ENCODE results near the gene VGF.
"Not testable (repeated sequence)": the region's sequence is repeated elsewhere in the genome, so short reads cannot be mapped to it uniquely, and the experiment has no call there.

The VGF gene

DNA sequence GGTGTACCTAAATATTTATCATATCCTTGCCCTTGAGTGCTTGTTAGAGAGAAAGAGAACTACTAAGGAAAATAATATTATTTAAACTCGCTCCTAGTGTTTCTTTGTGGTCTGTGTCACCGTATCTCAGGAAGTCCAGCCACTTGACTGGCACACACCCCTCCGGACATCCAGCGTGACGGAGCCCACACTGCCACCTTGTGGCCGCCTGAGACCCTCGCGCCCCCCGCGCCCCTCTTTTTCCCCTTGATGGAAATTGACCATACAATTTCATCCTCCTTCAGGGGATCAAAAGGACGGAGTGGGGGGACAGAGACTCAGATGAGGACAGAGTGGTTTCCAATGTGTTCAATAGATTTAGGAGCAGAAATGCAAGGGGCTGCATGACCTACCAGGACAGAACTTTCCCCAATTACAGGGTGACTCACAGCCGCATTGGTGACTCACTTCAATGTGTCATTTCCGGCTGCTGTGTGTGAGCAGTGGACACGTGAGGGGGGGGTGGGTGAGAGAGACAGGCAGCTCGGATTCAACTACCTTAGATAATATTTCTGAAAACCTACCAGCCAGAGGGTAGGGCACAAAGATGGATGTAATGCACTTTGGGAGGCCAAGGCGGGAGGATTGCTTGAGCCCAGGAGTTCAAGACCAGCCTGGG is 27.0 kb downstream of the VGF start:
- peak; percentile 49 for DNase-seq (ENCODE audit: low spot score)

GRCh38 chr7:101137651-101138212 is 27.6 kb downstream of the VGF start:
- DNase-seq (ENCODE audit: low spot score), result no peak

DNA sequence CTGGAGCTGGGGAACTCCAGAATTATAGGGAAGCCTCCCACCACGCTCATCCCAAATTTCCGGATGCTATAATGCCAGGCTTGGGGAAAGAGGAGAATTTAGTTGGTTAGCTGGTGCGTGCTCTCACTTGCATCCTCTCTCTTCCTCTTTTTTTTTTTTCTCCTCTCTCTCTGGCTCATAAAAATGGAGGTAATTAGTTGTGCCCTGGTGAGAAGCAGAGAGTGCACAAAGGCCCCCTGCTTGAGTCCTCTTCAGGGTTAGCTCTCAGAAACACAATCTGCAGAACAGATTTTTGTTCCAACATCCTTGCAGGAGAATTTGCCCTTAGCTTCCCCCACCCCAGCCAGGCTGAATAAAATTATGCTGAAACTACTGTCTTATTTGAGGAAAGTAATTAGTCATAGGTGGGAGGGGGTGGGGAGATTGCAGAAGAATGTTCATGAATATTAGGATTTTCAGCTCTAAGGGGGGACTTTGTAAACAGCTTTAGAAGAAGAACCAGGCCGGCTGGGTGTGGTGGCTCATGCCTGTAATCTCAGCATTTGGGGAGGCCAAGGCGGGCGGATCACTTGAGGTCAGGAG is 30.9 kb downstream of the VGF start:
- no peak for DNase-seq (ENCODE audit: low spot score)

- DNase-seq (ENCODE audit: low spot score), result no peak
These were observed 31.6 kb downstream of the VGF start for GRCh38 chr7:101133621-101134398.

GRCh38 chr7:101132626-101133600 is 32.5 kb downstream of the VGF start:
- DNase-seq (ENCODE audit: low spot score), result not testable (repeated sequence)

- DNase-seq (ENCODE audit: low spot score), result no peak
These were observed 35.7 kb downstream of the VGF start for GRCh38 chr7:101129603-101130117.

DNA sequence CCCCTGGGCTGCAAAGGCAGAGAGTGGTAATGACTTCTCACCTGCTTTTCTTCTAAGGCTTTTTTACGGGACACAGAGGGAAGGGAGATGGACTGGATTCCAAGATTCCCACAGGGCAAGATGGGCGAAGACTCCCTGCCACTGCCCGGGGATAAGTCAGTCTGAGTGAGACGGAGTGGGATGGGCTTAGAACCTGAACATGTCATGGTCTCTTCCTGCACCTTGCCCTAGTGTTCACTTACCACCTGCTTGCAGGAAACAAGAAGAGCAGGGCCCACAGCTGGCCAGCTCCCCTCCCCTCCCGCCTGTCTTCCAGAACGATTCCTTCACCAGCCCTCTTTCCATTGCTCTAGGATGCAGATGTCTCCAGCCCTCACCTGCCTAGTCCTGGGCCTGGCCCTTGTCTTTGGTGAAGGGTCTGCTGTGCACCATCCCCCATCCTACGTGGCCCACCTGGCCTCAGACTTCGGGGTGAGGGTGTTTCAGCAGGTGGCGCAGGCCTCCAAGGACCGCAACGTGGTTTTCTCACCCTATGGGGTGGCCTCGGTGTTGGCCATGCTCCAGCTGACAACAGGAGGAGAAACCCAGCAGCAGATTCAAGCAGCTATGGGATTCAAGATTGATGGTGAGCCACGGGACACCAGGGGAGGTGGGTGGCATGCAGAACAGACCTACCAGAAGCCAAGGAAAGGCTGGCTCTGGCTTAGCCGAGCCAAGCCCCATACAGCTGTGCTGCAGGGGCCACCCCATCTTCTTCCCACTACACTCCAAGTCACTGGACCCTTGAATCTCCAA is 37.1 kb downstream of the VGF start:
- no peak for DNase-seq (ENCODE audit: low spot score)

DNA sequence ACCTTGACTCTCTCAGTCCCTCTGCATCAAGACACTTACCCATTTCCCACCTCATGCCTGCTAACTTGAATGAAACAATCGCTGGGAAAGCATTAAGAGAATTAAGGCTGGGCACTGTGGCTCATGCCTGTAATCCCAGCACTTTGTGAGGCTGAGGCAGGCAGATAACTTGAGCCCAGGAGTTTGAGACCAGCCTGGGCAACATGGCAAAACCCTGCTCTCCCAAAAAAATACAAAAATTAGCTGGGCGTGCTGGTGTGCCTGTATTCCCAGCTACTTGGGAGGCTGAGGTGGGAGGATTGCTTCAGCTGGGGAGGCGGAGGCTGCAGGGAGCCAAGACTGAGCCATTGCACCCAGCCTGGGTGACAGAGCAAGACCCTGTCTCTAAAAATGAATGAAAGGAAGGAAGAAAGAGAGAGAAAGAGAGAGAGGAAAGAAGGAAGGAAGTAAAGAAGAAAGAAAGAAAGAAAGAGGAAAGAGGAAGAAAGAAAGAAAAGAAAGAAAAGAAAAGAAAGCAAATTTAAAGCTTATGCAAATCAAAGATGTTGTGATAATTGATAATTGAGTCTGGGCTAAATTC is 37.8 kb downstream of the VGF start:
- DNase-seq (ENCODE audit: low spot score), result no peak

- peak; percentile 27 for DNase-seq (ENCODE audit: low spot score)
These were observed 38.5 kb downstream of the VGF start, which contains the start of gene SERPINE1 for GRCh38 chr7:101126651-101127459. SERPINE1 (plus strand) TSS chr7:101127104; CDS start chr7:101128394, 1,290 bp downstream.

GRCh38 chr7:101125989-101126650 is 39.2 kb downstream of the VGF start:
- no peak for DNase-seq (ENCODE audit: low spot score)

DNA sequence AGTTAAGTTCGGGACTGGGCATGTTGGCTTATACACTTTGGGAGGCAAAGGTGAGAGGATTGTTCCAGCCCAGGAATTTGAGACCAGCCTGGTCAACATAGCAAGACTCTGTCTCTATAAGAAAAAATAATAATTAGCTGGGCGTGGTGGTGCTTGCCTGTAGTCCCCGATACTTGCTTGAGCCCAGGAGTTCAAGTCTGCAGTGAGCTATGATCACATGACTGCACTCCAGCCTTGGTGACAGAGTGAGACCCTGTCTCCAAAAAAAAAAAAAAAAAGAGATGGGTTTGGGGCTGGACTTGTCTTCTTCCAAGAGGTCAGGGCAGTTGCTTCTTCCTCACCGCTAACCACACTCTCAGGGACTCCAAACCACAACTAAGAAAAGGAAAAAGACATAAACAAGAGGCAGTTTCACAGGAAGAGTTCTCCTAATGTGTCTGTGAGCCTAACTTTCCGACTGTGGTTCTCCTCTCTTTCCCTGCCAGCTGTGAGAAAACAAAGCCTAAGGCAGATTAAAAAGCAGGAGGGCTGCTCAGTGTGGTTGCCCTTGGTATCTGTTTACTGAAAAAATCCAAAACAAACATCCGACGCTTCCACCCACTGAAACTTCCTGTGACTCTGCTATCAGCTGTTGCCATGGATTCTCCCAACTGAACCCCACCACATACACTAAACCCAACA is 40.9 kb downstream of the VGF start:
- no peak for DNase-seq (ENCODE audit: low spot score)

- DNase-seq (ENCODE audit: low spot score), result no peak
These were observed 41.7 kb downstream of the VGF start for GRCh38 chr7:101123703-101124068.

GRCh38 chr7:101122933-101123702 is 42.3 kb downstream of the VGF start:
- DNase-seq (ENCODE audit: low spot score), result no peak

- DNase-seq (ENCODE audit: low spot score), result no peak
These were observed 43.1 kb downstream of the VGF start for GRCh38 chr7:101121991-101122932.

DNA sequence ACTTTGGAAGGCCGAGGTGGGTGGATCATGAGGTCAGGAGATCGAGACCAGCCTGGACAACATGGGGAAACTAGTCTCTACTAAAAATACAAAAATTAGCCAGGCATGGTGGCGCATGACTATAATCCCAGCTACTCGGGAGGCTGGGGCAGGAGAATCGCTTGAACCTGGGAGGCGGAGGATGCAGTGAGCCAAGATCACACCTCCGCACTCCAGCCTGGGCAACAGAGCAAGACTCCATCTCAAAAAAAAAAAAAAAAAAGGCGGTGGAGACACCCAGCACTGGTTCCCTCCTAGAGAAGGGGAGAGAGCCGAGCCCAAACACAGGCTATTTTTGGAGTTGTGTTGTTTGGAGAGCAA is 43.8 kb downstream of the VGF start:
- DNase-seq (ENCODE audit: low spot score), result not testable (repeated sequence)

DNA sequence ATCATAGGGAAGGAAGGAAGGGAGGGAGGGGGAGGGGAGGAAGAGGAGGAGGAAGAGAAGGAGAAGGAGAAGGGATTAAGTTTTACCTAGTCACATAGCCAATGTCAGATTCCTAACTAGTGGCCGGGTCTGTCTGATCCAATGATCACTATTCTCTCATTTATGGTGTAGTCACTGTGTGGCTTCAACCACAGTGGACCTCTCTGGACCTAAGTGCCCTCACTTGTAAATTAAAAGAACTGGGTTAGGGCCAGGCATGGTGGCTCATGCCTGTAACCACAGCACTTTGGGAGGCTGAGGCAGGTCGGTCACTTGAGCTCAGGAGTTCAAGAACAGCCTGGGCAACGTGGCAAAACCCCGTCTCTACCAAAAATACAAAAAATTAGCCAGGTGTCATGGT is 45.1 kb downstream of the VGF start:
- no peak for DNase-seq (ENCODE audit: low spot score)
